Breast epithelium (tissue), 4 donors: Measurements from ENCODE around the gene IFIT1B. TPM values are rescaled to one million over a fixed set of nuclear protein-coding genes. Genes with fewer than 3 reads are reported as not detected.

Experiments used
- DNase-seq, 2 donors: peaks; one replicate each; pipeline ENCODE4 v3.0.0-alpha.2; 2019; ENCODE audit warnings: low spot score in 2 of 2
- H3K27ac ChIP-seq, 2 donors: fragments of 200-600 bp; sonication (generic) in 1 of 2; one replicate each; pipeline ENCODE4 v1.5.1; 2016 to 2019; ENCODE audit warnings: mild to moderate bottlenecking in 1 of 2
- H3K27me3 ChIP-seq, 2 donors: fragments of 200-600 bp; sonication (generic) in 1 of 2; one replicate each; pipeline versions ENCODE4 v1.5.1 to v1.6.0; 2017 to 2019; ENCODE audit warnings: control low read depth in 1 of 2, mild to moderate bottlenecking in 1 of 2
- H3K36me3 ChIP-seq: fragments of 200-600 bp; one replicate; pipeline ENCODE4 v1.5.1; 2019
- H3K4me1 ChIP-seq, 2 donors: fragments of 200-600 bp; sonication (generic); one replicate each; pipeline ENCODE4 v1.5.1; 2016 to 2019; ENCODE audit warnings: control low read depth in 1 of 2
- H3K4me3 ChIP-seq, 3 donors: fragments of 200-600 bp; sonication (generic); 1 replicate in 2 of 3; 2 replicates in 1 of 3; pipeline ENCODE4 v1.5.1; 2016 to 2019; ENCODE audit warnings: mild to moderate bottlenecking in 3 of 3, moderate library complexity in 2 of 3
- H3K9me3 ChIP-seq, 2 donors: fragments of 200-600 bp; sonication (generic) in 1 of 2; one replicate each; pipeline ENCODE4 v1.5.1; 2016 to 2019; ENCODE audit warnings: control low read depth in 1 of 2
- CTCF ChIP-seq, 3 donors: fragments of 450-650 bp; IDR thresholded peaks; one replicate each; pipeline ENCODE4 v1.5.1; 2016 to 2017; ENCODE audit warnings: antibody characterized with exemption in 3 of 3, mild to moderate bottlenecking in 3 of 3, moderate library complexity in 3 of 3
- POLR2A ChIP-seq: fragments of 450-650 bp; IDR thresholded peaks from one replicate; pipeline ENCODE4 v1.6.1; 2016; ENCODE audit warnings: antibody characterized with exemption, mild to moderate bottlenecking, moderate library complexity
- POLR2AphosphoS5 ChIP-seq, 3 donors: sonication (generic); formaldehyde crosslinking; IDR thresholded peaks; one replicate each; pipeline ENCODE4 v1.6.1; 2017; ENCODE audit warnings: antibody characterized with exemption in 3 of 3
- intact Hi-C: fragments of 100-400 bp; cut with DNase I; formaldehyde crosslinking; loops from one replicate; pipeline ENCODE4 v1.15.1; 2023; ENCODE audit warnings: low total_unique reads
- total RNA-seq, 3 donors: library from RNA; depleted of rRNA; stranded (reverse); fragments of >200 nt; gene quantifications; one replicate each; pipeline ENCODE4 v1.1.0, GENCODE V29; 2016

Gene IFIT1B
- total RNA-seq, 3 donors from 2014 or later: not detected

- Histone ChIP-seq H3K4me1 (no peaks in the 10 kb centered on the region), H3K27me3 (no peaks in the 10 kb centered on the region), H3K4me3 (no peak overlapping the region), H3K27ac (no peak overlapping the region), H3K9me3 (no peaks in the 10 kb centered on the region), H3K36me3 (no peaks in the 10 kb centered on the region)
- no peak for DNase-seq
- no peak for TF ChIP-seq CTCF (IDR thresholded peaks at IDR 0.05)
- no peak for TF ChIP-seq POLR2AphosphoS5 (IDR thresholded peaks at IDR 0.05)
- TF ChIP-seq POLR2A: no peak
- intact Hi-C loops: no loop called here
Measured at GRCh38 chr10:89339875-89340274, 38.0 kb upstream of the IFIT1B start.

GRCh38 chr10:89341649-89342048, 36.2 kb upstream of the IFIT1B start:
- Histone ChIP-seq H3K4me3 (no peak overlapping the region), H3K4me1 (no peaks in the 10 kb centered on the region), H3K9me3 (no peaks in the 10 kb centered on the region), H3K27ac (no peak overlapping the region), H3K36me3 (no peaks in the 10 kb centered on the region), H3K27me3 (no peaks in the 10 kb centered on the region)
- TF ChIP-seq CTCF (IDR thresholded peaks at IDR 0.05) (no peak), POLR2AphosphoS5 (IDR thresholded peaks at IDR 0.05) (no peak), POLR2A (no peak)
- intact Hi-C loops: no loop called here
- no peak for DNase-seq

GRCh38 chr10:89342206-89342958, 35.5 kb upstream of the IFIT1B start:
- no peak for TF ChIP-seq POLR2AphosphoS5 (IDR thresholded peaks at IDR 0.05)
- TF ChIP-seq POLR2A: no peak
- no peak for TF ChIP-seq CTCF (IDR thresholded peaks at IDR 0.05)
- no peak overlapping the region for H3K27ac ChIP-seq
- intact Hi-C loops: no loop called here
- H3K36me3 ChIP-seq: no peaks in the 10 kb centered on the region
- H3K4me1 ChIP-seq: peaks cover 0 to 2% of the 10 kb centered on the region in 2 donors
- no peak overlapping the region for H3K4me3 ChIP-seq
- peak in 1 of 2 donors; percentile 32 for DNase-seq
- H3K27me3 ChIP-seq: no peaks in the 10 kb centered on the region
- no peaks in the 10 kb centered on the region for H3K9me3 ChIP-seq

- H3K27ac ChIP-seq: no peak overlapping the region
- no peak for DNase-seq
- H3K4me1 ChIP-seq: peaks cover 0 to 2% of the 10 kb centered on the region in 2 donors
- H3K27me3 ChIP-seq: no peaks in the 10 kb centered on the region
- no peaks in the 10 kb centered on the region for H3K36me3 ChIP-seq
- intact Hi-C loops: no loop called here
- H3K9me3 ChIP-seq: no peaks in the 10 kb centered on the region
- no peak overlapping the region for H3K4me3 ChIP-seq
- TF ChIP-seq POLR2A (no peak), CTCF (IDR thresholded peaks at IDR 0.05) (no peak), POLR2AphosphoS5 (IDR thresholded peaks at IDR 0.05) (no peak)
Measured at GRCh38 chr10:89343089-89343767, 34.6 kb upstream of the IFIT1B start.

- H3K9me3 ChIP-seq: no peaks in the 10 kb centered on the region
Measured at GRCh38 chr10:89344156-89344555, 33.7 kb upstream of the IFIT1B start.

More at GRCh38 chr10:89344156-89344555, 33.7 kb upstream of the IFIT1B start:
- Histone ChIP-seq H3K27ac (no peak overlapping the region), H3K4me1 (peaks cover 0 to 2% of the 10 kb centered on the region in 2 donors), H3K36me3 (no peaks in the 10 kb centered on the region), H3K4me3 (no peak overlapping the region), H3K27me3 (no peaks in the 10 kb centered on the region)
- no peak for TF ChIP-seq CTCF (IDR thresholded peaks at IDR 0.05)
- no peak for TF ChIP-seq POLR2A
- no peak for TF ChIP-seq POLR2AphosphoS5 (IDR thresholded peaks at IDR 0.05)
- intact Hi-C loops: no loop called here
- DNase-seq: no peak
